ENCODE results near the gene EDAR.

The EDAR gene

DNA sequence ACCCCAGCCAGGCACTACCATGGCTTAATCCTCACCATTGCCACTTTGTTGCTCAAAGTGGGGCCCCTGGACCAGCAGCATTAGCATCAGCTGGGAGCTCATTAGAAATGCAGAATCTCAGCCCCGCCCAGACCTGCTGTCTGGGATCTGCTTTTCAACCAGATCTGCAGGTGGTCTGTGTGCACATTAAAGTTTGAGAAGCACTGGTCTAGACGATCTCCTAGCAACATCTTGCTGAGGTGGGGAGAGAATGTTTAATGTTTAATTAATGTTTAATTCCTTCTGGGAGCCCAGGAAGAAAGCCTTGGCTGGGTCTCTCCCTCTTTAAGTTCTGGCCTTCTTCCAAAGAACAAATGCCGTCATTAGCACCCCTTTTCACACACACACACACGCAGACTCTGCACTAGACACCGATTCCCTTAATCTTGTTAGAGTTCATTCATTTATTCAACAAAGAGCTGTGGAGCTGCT lies 53.7 kb downstream of the EDAR start:
- no peaks in the 10 kb centered on the region for H3K27me3 ChIP-seq (ENCODE audit: control insufficient read depth, insufficient read depth, low read length)
- H3K27ac ChIP-seq (ENCODE audit: low read length), result no peak overlapping the region

GRCh38 chr2:108934583-108935245 lies 54.3 kb downstream of the EDAR start:
- no peaks in the 10 kb centered on the region for H3K27me3 ChIP-seq (ENCODE audit: control insufficient read depth, insufficient read depth, low read length)
- peaks cover 18% of the 10 kb centered on the region for H3K4me1 ChIP-seq (ENCODE audit: control insufficient read depth, low read depth, low read length)
- no peaks in the 10 kb centered on the region for H3K9me3 ChIP-seq (ENCODE audit: control insufficient read depth, low read depth, low read length)
- no peak overlapping the region for H3K27ac ChIP-seq (ENCODE audit: low read length)
- H3K36me3 ChIP-seq (ENCODE audit: control insufficient read depth, low read depth, low read length), result no peaks in the 10 kb centered on the region
- no peak overlapping the region for H3K4me3 ChIP-seq (ENCODE audit: low read length)
- no peak overlapping the region for H3K9ac ChIP-seq (ENCODE audit: low read length)

More for the DNA sequence above, 53.7 kb downstream of the EDAR start:
- no peak overlapping the region for H3K9ac ChIP-seq (ENCODE audit: low read length)
- H3K4me3 ChIP-seq (ENCODE audit: low read length), result no peak overlapping the region
- peaks cover 18% of the 10 kb centered on the region for H3K4me1 ChIP-seq (ENCODE audit: control insufficient read depth, low read depth, low read length)
- no peaks in the 10 kb centered on the region for H3K36me3 ChIP-seq (ENCODE audit: control insufficient read depth, low read depth, low read length)
- no peaks in the 10 kb centered on the region for H3K9me3 ChIP-seq (ENCODE audit: control insufficient read depth, low read depth, low read length)

DNA sequence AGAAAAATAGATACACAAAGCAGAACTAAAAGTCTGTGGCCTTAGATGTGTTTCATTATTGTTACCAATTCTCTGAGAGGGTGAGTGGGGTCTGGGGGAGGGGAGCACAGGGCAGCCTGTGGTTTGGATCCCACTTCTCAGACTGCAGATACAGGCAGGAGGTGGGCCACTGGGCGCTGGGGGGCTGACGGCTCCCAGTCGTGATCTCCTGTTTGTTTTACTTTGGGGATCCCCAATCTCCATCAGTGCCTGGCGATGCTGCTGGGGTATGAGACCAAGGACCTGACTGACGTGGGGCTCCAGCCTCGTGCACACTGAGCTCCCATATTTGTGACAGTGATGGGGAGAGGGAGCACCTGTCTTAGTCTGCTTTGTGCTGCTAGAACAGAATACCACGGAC lies 54.9 kb downstream of the EDAR start:
- no peak overlapping the region for H3K9ac ChIP-seq (ENCODE audit: low read length)
- no peak overlapping the region for H3K27ac ChIP-seq (ENCODE audit: low read length)
- no peaks in the 10 kb centered on the region for H3K27me3 ChIP-seq (ENCODE audit: control insufficient read depth, insufficient read depth, low read length)
- H3K4me1 ChIP-seq (ENCODE audit: control insufficient read depth, low read depth, low read length), result peaks cover 18% of the 10 kb centered on the region
- H3K9me3 ChIP-seq (ENCODE audit: control insufficient read depth, low read depth, low read length), result no peaks in the 10 kb centered on the region
- H3K4me3 ChIP-seq (ENCODE audit: low read length), result no peak overlapping the region
- H3K36me3 ChIP-seq (ENCODE audit: control insufficient read depth, low read depth, low read length), result no peaks in the 10 kb centered on the region

- no peak overlapping the region for H3K27ac ChIP-seq (ENCODE audit: low read length)
Observed at GRCh38 chr2:108933691-108934117, 55.3 kb downstream of the EDAR start.

DNA sequence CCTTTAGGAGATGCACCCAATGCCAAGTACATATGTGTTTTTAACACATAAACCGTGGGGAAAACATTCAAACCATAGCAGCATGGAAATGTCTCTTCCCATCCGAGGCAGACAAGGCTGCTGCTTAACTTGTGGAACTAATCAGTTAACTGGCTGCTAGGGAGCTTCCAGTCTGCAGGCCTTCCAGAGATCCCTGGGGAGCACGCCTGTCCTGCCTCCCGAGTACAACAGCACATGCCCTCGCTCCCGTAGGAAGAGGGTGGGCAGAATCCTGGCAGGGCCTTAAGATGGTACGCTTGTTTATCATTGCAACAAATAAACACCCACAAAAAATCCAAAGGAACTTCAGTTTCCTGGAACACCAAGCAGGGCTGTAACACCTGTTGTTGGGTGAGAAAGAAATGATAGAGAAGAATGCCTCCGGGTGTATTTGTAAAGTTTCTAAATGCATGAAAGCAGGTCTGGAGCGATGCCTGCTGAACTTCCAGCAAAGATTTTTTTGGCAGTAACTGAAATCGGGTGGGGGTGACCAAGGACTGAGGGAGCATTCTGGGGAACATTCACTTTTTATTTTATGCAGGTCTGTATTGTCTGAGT lies 56.2 kb downstream of the EDAR start:
- H3K27me3 ChIP-seq (ENCODE audit: control insufficient read depth, insufficient read depth, low read length), result no peaks in the 10 kb centered on the region
- no peak overlapping the region for H3K27ac ChIP-seq (ENCODE audit: low read length)
- no peaks in the 10 kb centered on the region for H3K36me3 ChIP-seq (ENCODE audit: control insufficient read depth, low read depth, low read length)
- H3K9me3 ChIP-seq (ENCODE audit: control insufficient read depth, low read depth, low read length), result no peaks in the 10 kb centered on the region
- no peak overlapping the region for H3K9ac ChIP-seq (ENCODE audit: low read length)
- peaks cover 18% of the 10 kb centered on the region for H3K4me1 ChIP-seq (ENCODE audit: control insufficient read depth, low read depth, low read length)
- no peak overlapping the region for H3K4me3 ChIP-seq (ENCODE audit: low read length)

More at GRCh38 chr2:108933691-108934117, 55.3 kb downstream of the EDAR start:
- Histone ChIP-seq H3K9me3 (ENCODE audit: control insufficient read depth, low read depth, low read length) (no peaks in the 10 kb centered on the region), H3K27me3 (ENCODE audit: control insufficient read depth, insufficient read depth, low read length) (no peaks in the 10 kb centered on the region), H3K9ac (ENCODE audit: low read length) (no peak overlapping the region), H3K4me1 (ENCODE audit: control insufficient read depth, low read depth, low read length) (peaks cover 18% of the 10 kb centered on the region), H3K4me3 (ENCODE audit: low read length) (no peak overlapping the region), H3K36me3 (ENCODE audit: control insufficient read depth, low read depth, low read length) (no peaks in the 10 kb centered on the region)

GRCh38 chr2:108931372-108931771 lies 57.6 kb downstream of the EDAR start:
- no peaks in the 10 kb centered on the region for H3K27me3 ChIP-seq (ENCODE audit: control insufficient read depth, insufficient read depth, low read length)
- H3K4me1 ChIP-seq (ENCODE audit: control insufficient read depth, low read depth, low read length), result peaks cover 18% of the 10 kb centered on the region
- no peaks in the 10 kb centered on the region for H3K36me3 ChIP-seq (ENCODE audit: control insufficient read depth, low read depth, low read length)

GRCh38 chr2:108929807-108930425 lies 59.1 kb downstream of the EDAR start:
- Histone ChIP-seq H3K9me3 (ENCODE audit: control insufficient read depth, low read depth, low read length) (no peaks in the 10 kb centered on the region), H3K27me3 (ENCODE audit: control insufficient read depth, insufficient read depth, low read length) (no peaks in the 10 kb centered on the region)

More at GRCh38 chr2:108931372-108931771, 57.6 kb downstream of the EDAR start:
- H3K27ac ChIP-seq (ENCODE audit: low read length), result no peak overlapping the region
- no peak overlapping the region for H3K4me3 ChIP-seq (ENCODE audit: low read length)
- H3K9me3 ChIP-seq (ENCODE audit: control insufficient read depth, low read depth, low read length), result no peaks in the 10 kb centered on the region
- no peak overlapping the region for H3K9ac ChIP-seq (ENCODE audit: low read length)

DNA sequence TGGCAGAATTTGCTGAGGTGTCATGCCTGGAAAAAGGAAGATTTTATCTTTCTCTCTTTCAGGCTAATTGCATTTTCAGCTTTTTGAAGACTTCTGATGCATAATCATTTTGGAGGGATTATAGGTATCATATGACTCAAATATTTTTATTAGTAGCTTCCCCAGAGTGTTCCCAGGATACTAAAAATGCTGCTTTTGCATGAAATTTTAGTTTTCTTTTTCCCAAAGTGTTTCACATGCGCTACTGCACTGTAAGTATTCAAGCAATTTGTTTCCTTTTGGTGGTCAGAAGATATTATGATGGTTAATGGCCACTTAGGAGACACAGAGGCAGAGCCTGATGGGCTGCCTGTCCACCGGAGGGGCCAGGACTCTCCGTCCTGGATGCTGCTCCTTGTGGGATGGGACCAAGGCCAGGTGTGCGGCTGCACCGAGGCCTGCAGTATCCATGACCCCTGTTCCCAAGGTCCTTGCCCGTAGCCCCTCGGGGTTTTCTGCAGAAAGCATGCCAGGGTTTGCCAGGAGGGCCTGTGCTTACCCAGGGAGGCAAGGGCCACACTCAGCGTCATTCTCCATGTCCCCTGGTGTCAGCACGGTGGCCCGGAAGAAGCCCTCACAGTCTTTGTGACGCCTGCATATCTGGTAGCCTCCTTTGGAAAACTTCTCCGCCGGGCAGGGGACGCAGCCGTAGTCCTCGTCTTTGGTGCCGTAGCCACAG lies 60.2 kb downstream of the EDAR start:
- Histone ChIP-seq H3K36me3 (ENCODE audit: control insufficient read depth, low read depth, low read length) (no peaks in the 10 kb centered on the region), H3K27me3 (ENCODE audit: control insufficient read depth, insufficient read depth, low read length) (no peaks in the 10 kb centered on the region), H3K27ac (ENCODE audit: low read length) (no peak overlapping the region), H3K9me3 (ENCODE audit: control insufficient read depth, low read depth, low read length) (no peaks in the 10 kb centered on the region), H3K4me1 (ENCODE audit: control insufficient read depth, low read depth, low read length) (no peaks in the 10 kb centered on the region), H3K9ac (ENCODE audit: low read length) (no peak overlapping the region), H3K4me3 (ENCODE audit: low read length) (no peak overlapping the region)

More at GRCh38 chr2:108929807-108930425, 59.1 kb downstream of the EDAR start:
- Histone ChIP-seq H3K36me3 (ENCODE audit: control insufficient read depth, low read depth, low read length) (no peaks in the 10 kb centered on the region), H3K9ac (ENCODE audit: low read length) (no peak overlapping the region), H3K4me1 (ENCODE audit: control insufficient read depth, low read depth, low read length) (peaks cover 7% of the 10 kb centered on the region), H3K27ac (ENCODE audit: low read length) (no peak overlapping the region), H3K4me3 (ENCODE audit: low read length) (no peak overlapping the region)

GRCh38 chr2:108927936-108928659 lies 60.9 kb downstream of the EDAR start:
- H3K27ac ChIP-seq (ENCODE audit: low read length), result no peak overlapping the region
- no peaks in the 10 kb centered on the region for H3K4me1 ChIP-seq (ENCODE audit: control insufficient read depth, low read depth, low read length)
- no peak overlapping the region for H3K4me3 ChIP-seq (ENCODE audit: low read length)
- no peaks in the 10 kb centered on the region for H3K36me3 ChIP-seq (ENCODE audit: control insufficient read depth, low read depth, low read length)
- no peaks in the 10 kb centered on the region for H3K27me3 ChIP-seq (ENCODE audit: control insufficient read depth, insufficient read depth, low read length)
- H3K9ac ChIP-seq (ENCODE audit: low read length), result no peak overlapping the region
- H3K9me3 ChIP-seq (ENCODE audit: control insufficient read depth, low read depth, low read length), result no peaks in the 10 kb centered on the region

GRCh38 chr2:108927405-108927804 lies 61.6 kb downstream of the EDAR start:
- no peak overlapping the region for H3K9ac ChIP-seq (ENCODE audit: low read length)
- H3K9me3 ChIP-seq (ENCODE audit: control insufficient read depth, low read depth, low read length), result no peaks in the 10 kb centered on the region
- no peaks in the 10 kb centered on the region for H3K4me1 ChIP-seq (ENCODE audit: control insufficient read depth, low read depth, low read length)
- no peaks in the 10 kb centered on the region for H3K36me3 ChIP-seq (ENCODE audit: control insufficient read depth, low read depth, low read length)
- H3K4me3 ChIP-seq (ENCODE audit: low read length), result no peak overlapping the region
- H3K27ac ChIP-seq (ENCODE audit: low read length), result no peak overlapping the region
- H3K27me3 ChIP-seq (ENCODE audit: control insufficient read depth, insufficient read depth, low read length), result no peaks in the 10 kb centered on the region

Measured in iPS-18a (cell line).